ENCODE results near the gene CAMK4. TPM values are rescaled to one million over a fixed set of nuclear protein-coding genes. Genes with fewer than 3 reads are reported as not detected.
A peak's percentile ranks its signal among the peaks of the same experiment; 100 is the strongest.
"Not testable (repeated sequence)": the region's sequence is repeated elsewhere in the genome, so short reads cannot be mapped to it uniquely, and the experiment has no call there.

CAMK4 gene
- total RNA-seq, 1 donor from 2014 or later = 11.2 TPM

DNA sequence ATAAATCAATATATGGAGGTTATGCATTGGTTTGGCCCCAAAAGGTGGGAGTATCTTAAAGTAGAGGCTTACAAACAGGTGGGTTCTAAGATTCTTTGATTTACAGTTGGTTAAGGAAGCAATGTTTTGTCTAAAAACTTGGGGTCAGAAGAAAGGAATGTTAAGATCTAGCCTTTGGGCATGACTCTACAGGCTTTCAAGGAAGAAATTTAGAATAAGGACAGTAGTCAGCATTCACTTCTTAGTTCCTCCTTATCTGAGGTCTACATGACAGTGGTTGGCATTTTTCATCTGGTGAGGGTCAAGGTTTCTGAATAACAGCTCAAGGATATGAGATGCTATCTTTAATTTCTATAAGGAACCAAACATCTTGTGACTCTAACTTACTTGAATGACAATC is 122.8 kb downstream of the CAMK4 start:
- DNase-seq (ENCODE audit: extremely low spot score, unreplicated experiment) = no peak
- TF ChIP-seq, protein P1, sequence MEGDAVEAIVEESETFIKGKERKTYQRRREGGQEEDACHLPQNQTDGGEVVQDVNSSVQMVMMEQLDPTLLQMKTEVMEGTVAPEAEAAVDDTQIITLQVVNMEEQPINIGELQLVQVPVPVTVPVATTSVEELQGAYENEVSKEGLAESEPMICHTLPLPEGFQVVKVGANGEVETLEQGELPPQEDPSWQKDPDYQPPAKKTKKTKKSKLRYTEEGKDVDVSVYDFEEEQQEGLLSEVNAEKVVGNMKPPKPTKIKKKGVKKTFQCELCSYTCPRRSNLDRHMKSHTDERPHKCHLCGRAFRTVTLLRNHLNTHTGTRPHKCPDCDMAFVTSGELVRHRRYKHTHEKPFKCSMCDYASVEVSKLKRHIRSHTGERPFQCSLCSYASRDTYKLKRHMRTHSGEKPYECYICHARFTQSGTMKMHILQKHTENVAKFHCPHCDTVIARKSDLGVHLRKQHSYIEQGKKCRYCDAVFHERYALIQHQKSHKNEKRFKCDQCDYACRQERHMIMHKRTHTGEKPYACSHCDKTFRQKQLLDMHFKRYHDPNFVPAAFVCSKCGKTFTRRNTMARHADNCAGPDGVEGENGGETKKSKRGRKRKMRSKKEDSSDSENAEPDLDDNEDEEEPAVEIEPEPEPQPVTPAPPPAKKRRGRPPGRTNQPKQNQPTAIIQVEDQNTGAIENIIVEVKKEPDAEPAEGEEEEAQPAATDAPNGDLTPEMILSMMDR (conservative IDR thresholded peaks at IDR 0.05) = no peak
- peak overlapping the region; percentile 9 for H3K27ac Mint-ChIP-seq
- no peaks in the 10 kb centered on the region for H3K4me1 Mint-ChIP-seq (ENCODE audit: unreplicated experiment)
- no peaks in the 10 kb centered on the region for H3K36me3 Mint-ChIP-seq
- no peaks in the 10 kb centered on the region for H3K9me3 Mint-ChIP-seq
- no peaks in the 10 kb centered on the region for H3K27me3 Mint-ChIP-seq
- no peak overlapping the region for H3K4me3 Mint-ChIP-seq

DNA sequence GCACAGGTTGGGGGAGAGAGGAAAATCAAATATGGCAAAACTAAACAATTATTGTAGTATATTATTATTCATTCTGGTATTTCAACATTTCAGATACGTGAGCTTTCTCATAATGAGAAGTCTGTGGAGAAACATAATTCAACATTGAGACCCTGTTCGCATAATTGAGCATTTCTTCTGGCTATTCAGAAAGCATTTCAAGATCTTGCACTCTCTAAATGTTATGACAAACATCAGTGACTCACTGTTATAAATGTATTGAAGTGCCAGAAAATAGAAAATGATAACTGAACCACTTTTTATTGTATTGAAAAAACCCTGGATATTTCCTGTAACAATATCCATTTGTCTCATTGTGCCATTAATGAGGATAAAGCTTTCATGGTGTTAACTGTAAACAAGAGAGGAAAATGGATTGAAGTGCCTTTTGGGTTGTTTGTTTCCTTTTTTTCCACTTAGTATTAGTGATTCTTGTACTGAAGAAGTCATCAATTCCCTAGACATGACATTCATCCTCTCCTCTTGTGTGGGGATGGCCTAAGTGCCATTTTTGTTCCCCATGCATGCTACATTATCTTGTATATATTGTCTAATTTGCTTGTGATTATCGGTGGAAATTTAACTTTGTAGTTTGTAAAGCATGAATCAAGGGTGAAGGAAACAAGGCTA is 124.6 kb downstream of the CAMK4 start:
- no peak overlapping the region for H3K27ac Mint-ChIP-seq
- H3K4me1 Mint-ChIP-seq (ENCODE audit: unreplicated experiment) = no peaks in the 10 kb centered on the region
- no peak for DNase-seq (ENCODE audit: extremely low spot score, unreplicated experiment)
- no peaks in the 10 kb centered on the region for H3K9me3 Mint-ChIP-seq
- no peak overlapping the region for H3K4me3 Mint-ChIP-seq
- no peaks in the 10 kb centered on the region for H3K36me3 Mint-ChIP-seq
- H3K27me3 Mint-ChIP-seq = no peaks in the 10 kb centered on the region
- TF ChIP-seq, protein P1 (conservative IDR thresholded peaks at IDR 0.05) = no peak

DNA sequence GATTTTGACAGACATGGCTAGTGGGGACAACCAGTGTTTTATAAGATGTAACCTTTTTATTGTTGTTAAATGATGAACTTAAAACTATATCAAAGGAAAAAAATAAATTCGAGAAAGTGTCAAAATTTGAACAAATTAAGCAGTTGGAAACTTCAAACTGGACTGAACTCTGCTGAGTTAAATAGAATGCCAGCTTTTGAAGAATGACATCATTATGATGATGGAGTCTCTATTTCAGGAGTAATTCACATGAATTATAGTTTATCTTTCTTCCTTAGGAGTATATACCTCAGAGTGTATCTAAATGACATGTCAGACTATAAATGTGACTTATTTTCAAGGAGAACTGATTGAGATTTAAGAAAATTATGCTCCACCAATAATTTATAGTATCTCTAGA is 125.2 kb downstream of the CAMK4 start:
- Mint-ChIP-seq H3K4me3 (no peak overlapping the region), H3K27me3 (no peaks in the 10 kb centered on the region), H3K9me3 (no peaks in the 10 kb centered on the region), H3K27ac (no peak overlapping the region), H3K4me1 (ENCODE audit: unreplicated experiment) (no peaks in the 10 kb centered on the region), H3K36me3 (no peaks in the 10 kb centered on the region)
- no peak for DNase-seq (ENCODE audit: extremely low spot score, unreplicated experiment)
- TF ChIP-seq, protein P1 (conservative IDR thresholded peaks at IDR 0.05) = no peak

DNA sequence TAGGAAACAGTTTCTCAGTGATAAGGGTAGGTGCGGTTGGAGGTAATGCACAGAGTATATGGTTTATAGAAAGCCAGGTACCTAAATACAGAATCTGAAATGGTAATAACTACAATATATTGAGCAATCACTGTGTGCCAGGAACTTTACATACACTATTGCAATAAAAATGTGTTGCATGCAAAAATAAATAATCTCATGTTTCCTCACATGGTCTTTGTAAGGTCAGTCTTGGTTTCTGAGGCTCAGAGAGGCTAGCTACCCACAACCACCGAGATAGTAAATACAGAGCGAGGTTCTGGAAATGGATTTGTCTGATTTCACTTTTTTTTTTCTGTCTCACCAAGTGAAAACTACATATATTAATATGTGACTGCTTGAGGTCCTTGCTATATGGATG is 128.9 kb downstream of the CAMK4 start:
- Mint-ChIP-seq H3K4me1 (ENCODE audit: unreplicated experiment) (no peaks in the 10 kb centered on the region), H3K9me3 (no peaks in the 10 kb centered on the region), H3K27ac (no peak overlapping the region), H3K36me3 (no peaks in the 10 kb centered on the region), H3K4me3 (no peak overlapping the region), H3K27me3 (no peaks in the 10 kb centered on the region)
- no peak for DNase-seq (ENCODE audit: extremely low spot score, unreplicated experiment)
- TF ChIP-seq, protein P1 (conservative IDR thresholded peaks at IDR 0.05) = no peak

DNA sequence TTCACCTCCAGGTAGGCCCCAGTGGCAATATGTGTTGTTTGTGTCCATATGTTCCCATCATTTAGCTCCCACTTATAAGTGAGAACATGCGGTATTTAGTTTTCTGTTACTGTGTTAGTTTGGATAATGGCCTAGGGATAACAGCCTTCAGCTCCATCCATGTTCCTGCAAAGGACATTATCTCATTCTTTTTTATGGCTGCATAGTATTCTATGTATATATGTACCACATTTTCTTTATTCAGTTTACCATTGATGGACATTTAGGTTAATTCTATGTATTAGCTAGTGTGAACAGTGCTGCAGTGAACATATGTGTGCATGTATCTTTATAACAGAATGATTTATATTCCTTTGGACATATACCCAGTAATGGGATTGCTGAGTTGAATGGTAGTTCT is 134.5 kb downstream of the CAMK4 start:
- not testable (repeated sequence) for H3K4me3 Mint-ChIP-seq; H3K4me1 Mint-ChIP-seq (ENCODE audit: unreplicated experiment); H3K27me3 Mint-ChIP-seq; DNase-seq (ENCODE audit: extremely low spot score, unreplicated experiment); H3K36me3 Mint-ChIP-seq; H3K27ac Mint-ChIP-seq; H3K9me3 Mint-ChIP-seq

DNA sequence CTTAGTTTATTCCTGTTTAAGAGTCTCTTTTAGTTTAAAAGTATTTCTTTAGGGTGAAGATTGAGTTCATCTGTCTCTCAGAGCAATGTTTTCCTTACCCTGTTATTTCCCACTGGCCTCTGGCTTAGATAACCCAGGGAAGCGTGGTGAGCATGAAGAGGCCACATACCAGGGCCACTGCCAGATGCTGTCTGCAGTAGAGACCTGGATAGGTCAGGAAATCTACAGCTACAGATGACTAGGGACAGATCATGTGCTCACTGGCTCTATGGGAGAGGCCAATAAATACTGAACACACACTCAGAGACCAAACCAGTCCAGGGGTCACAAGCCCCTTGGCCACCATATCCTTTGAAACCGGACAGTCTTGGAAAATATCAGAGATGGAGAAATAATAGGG is 136.0 kb downstream of the CAMK4 start:
- H3K4me3 Mint-ChIP-seq = no peak overlapping the region
- TF ChIP-seq, protein P1 (conservative IDR thresholded peaks at IDR 0.05) = no peak
- no peak overlapping the region for H3K27ac Mint-ChIP-seq
- H3K36me3 Mint-ChIP-seq = peaks cover 3% of the 10 kb centered on the region
- H3K27me3 Mint-ChIP-seq = no peaks in the 10 kb centered on the region
- H3K4me1 Mint-ChIP-seq (ENCODE audit: unreplicated experiment) = peaks cover 2% of the 10 kb centered on the region
- DNase-seq (ENCODE audit: extremely low spot score, unreplicated experiment) = no peak
- H3K9me3 Mint-ChIP-seq = peaks cover 3% of the 10 kb centered on the region

All from type B pancreatic cell (in vitro differentiated cells).